ENCODE measurements around the gene FDPS.
"Not testable (repeated sequence)": the region's sequence is repeated elsewhere in the genome, so short reads cannot be mapped to it uniquely, and the experiment has no call there.

FDPS gene

GRCh38 chr1:155286544-155286943 lies 22.1 kb upstream of the FDPS start:
- DNase-seq, result no peak

- no peak for DNase-seq
Observed at GRCh38 chr1:155287987-155288543, 20.6 kb upstream of the FDPS start.

- DNase-seq, result not testable (repeated sequence)
Observed at GRCh38 chr1:155291006-155291405, 17.7 kb upstream of the FDPS start.

GRCh38 chr1:155293086-155293749 lies 15.4 kb upstream of the FDPS start:
- DNase-seq, result no peak

- DNase-seq, result no peak
Observed at GRCh38 chr1:155294520-155295182, 14.0 kb upstream of the FDPS start.

GRCh38 chr1:155295183-155295941 lies 13.3 kb upstream of the FDPS start:
- no peak for DNase-seq

- DNase-seq, result no peak
Observed at GRCh38 chr1:155295942-155296267, 12.8 kb upstream of the FDPS start.

GRCh38 chr1:155296661-155297060 lies 12.0 kb upstream of the FDPS start:
- DNase-seq, result no peak

- DNase-seq, result no peak
Observed at GRCh38 chr1:155297384-155297783, 11.3 kb upstream of the FDPS start.

GRCh38 chr1:155300024-155300423 lies 8.6 kb upstream of the FDPS start:
- DNase-seq, result no peak

- DNase-seq, result no peak
Observed at GRCh38 chr1:155300553-155301329, 7.9 kb upstream of the FDPS start.

- DNase-seq, result no peak
Observed at GRCh38 chr1:155301342-155301841, 7.3 kb upstream of the FDPS start, which contains the start of gene PKLR. Gene PKLR, minus strand, starts transcription at chr1:155301438. Its CDS starts 43 bp downstream, at chr1:155301395.

GRCh38 chr1:155304558-155305063 lies 4.1 kb upstream of the FDPS start:
- no peak for DNase-seq

GRCh38 chr1:155305881-155306391 lies 2.7 kb upstream of the FDPS start:
- DNase-seq, result no peak

- no peak for DNase-seq
Observed at GRCh38 chr1:155307247-155307740, 1.4 kb upstream of the FDPS start.

- no peak for DNase-seq
Observed at GRCh38 chr1:155309423-155310021, 856 bp downstream of the FDPS start.

GRCh38 chr1:155313261-155313660 lies 4.6 kb downstream of the FDPS start:
- DNase-seq, result no peak

- no peak for DNase-seq
Observed at GRCh38 chr1:155316922-155317321, 8.3 kb downstream of the FDPS start.

- DNase-seq, result no peak
Observed at GRCh38 chr1:155318082-155318481, 9.4 kb downstream of the FDPS start.

- no peak for DNase-seq
Observed at GRCh38 chr1:155319536-155319935, 10.9 kb downstream of the FDPS start.

GRCh38 chr1:155320252-155320651 lies 11.6 kb downstream of the FDPS start:
- DNase-seq, result no peak

Measured in activated gamma-delta T cell (primary cell).